CD8-positive, alpha-beta memory T cell (primary cell): ENCODE measurements around the gene TFF3. TPM values are rescaled to one million over a fixed set of nuclear protein-coding genes. Genes with fewer than 3 reads are reported as not detected.

ENCODE experiments used
- polyA plus RNA-seq: library from polyadenylated mRNA; unstranded; fragments of 300-500 nt; fragmentation: Illumina TruSeq; gene quantifications from one replicate; pipeline ENCODE4 v1.2.3, GENCODE V29; 2021
- total RNA-seq, 2 experiments: library from RNA; stranded (reverse); gene quantifications; one replicate each; pipeline ENCODE4 v1.2.3, GENCODE V29; 2021

Gene TFF3
- total and polyA plus RNA-seq, 3 experiments from 2014 or later, result not detected

Other genes with a start within 250 kb of the TFF3 start
- under 1 TPM in 1 of 2 experiments, not detected in 1; 0.07 TPM for gene UMODL1, start 244.1 kb downstream of the TFF3 start, total RNA-seq
- gene UMODL1, start 244.1 kb downstream of the TFF3 start, polyA plus RNA-seq, result not detected
- 1 to 10 TPM; 3.7 to 3.8 TPM for gene ABCG1, start 96.3 kb downstream of the TFF3 start, total RNA-seq
- gene ABCG1, start 96.3 kb downstream of the TFF3 start, polyA plus RNA-seq, result 15.7 TPM
- not detected for gene TFF2, start 35.6 kb upstream of the TFF3 start, total RNA-seq
- not detected for gene TFF2, start 35.6 kb upstream of the TFF3 start, polyA plus RNA-seq
- gene TFF1, start 51.1 kb upstream of the TFF3 start, total RNA-seq, result not detected
- gene TFF1, start 51.1 kb upstream of the TFF3 start, polyA plus RNA-seq, result not detected
- 10 to 100 TPM; 19.6 to 20.4 TPM for gene TMPRSS3, start 80.6 kb upstream of the TFF3 start, total RNA-seq
- 2.0 TPM for gene TMPRSS3, start 80.6 kb upstream of the TFF3 start, polyA plus RNA-seq
- 10 to 100 TPM; 36.4 to 38.7 TPM for gene UBASH3A, start 88.5 kb upstream of the TFF3 start, total RNA-seq
- 55.1 TPM for gene UBASH3A, start 88.5 kb upstream of the TFF3 start, polyA plus RNA-seq
- gene RSPH1, start 180.8 kb upstream of the TFF3 start, total RNA-seq, result not detected
- gene RSPH1, start 180.8 kb upstream of the TFF3 start, polyA plus RNA-seq, result not detected
- gene SLC37A1, start 198.4 kb upstream of the TFF3 start, total RNA-seq, result 10 to 100 TPM; 16.6 to 16.9 TPM
- 6.5 TPM for gene SLC37A1, start 198.4 kb upstream of the TFF3 start, polyA plus RNA-seq